GM12892 (cell line): ENCODE measurements around the gene PTPN14.

Experiments used
- POLR2A ChIP-seq: IDR thresholded peaks from 2 replicates; pipeline ENCODE4 v1.6.1; 2011; ENCODE audit warnings: low read depth, low read length, control low read depth
- POLR2AphosphoS5 ChIP-seq: IDR thresholded peaks from 2 replicates; pipeline ENCODE4 v1.6.1; 2011; ENCODE audit warnings: low read depth, low read length, control low read depth

- TF ChIP-seq POLR2A (no peak), POLR2AphosphoS5 (no peak)
Measured at GRCh38 chr1:214385428-214385827, 166.0 kb downstream of the PTPN14 start.
